HepG2 (cell line): ENCODE data around the gene ATRNL1. TPM values are rescaled to one million over a fixed set of nuclear protein-coding genes. Genes with fewer than 3 reads are reported as not detected.

Experiments used
- FIP1L1 ChIP-seq: fragments of 200-400 bp; formaldehyde crosslinking; IDR thresholded peaks from 2 replicates; pipeline ENCODE4 v1.6.1; 2018; ENCODE audit warnings: low read depth, mild to moderate bottlenecking, low read length, moderate library complexity, borderline replicate concordance; ENCODE audit not compliant: insufficient read depth
- IRF2 ChIP-seq: IDR thresholded peaks from 2 replicates; pipeline ENCODE4 v1.6.1; 2018; ENCODE audit warnings: missing genetic modification reagents, missing compliant biosample characterization
- MED13 ChIP-seq: sonication (generic); formaldehyde crosslinking; IDR thresholded peaks from 2 replicates; pipeline ENCODE4 v1.5.0; 2020; ENCODE audit warnings: missing genetic modification reagents
- SIX4 ChIP-seq: sonication (generic); formaldehyde crosslinking; IDR thresholded peaks from 2 replicates; pipeline ENCODE4 v1.4.0; 2020; ENCODE audit warnings: missing genetic modification reagents
- ZNF468 ChIP-seq: sonication (generic); formaldehyde crosslinking; IDR thresholded peaks from 2 replicates; pipeline ENCODE4 v1.8.0; 2022; ENCODE audit warnings: mild to moderate bottlenecking, moderate library complexity, missing genetic modification reagents
- ZNF678 ChIP-seq: sonication (generic); formaldehyde crosslinking; IDR thresholded peaks from 2 replicates; pipeline ENCODE4 v1.4.0; 2020; ENCODE audit warnings: mild to moderate bottlenecking, missing genetic modification reagents
- polyA plus RNA-seq, 8 experiments: library from polyadenylated mRNA; depleted of rRNA in 3 of 8; stranded (reverse) in 7 of 8; unstranded in 1 of 8; fragments of >200 nt; fragmentation: Illumina TruSeq in 4 of 8; extraction: Trizol in 4 of 8; gene quantifications; 2 replicates each; pipeline versions ENCODE4 v1.2.1 to v1.2.3, GENCODE V29; 2011 to 2016; ENCODE audit warnings: low read depth in 4 of 8, missing spikeins in 1 of 8, mixed read lengths in 1 of 8; ENCODE audit not compliant: insufficient read depth in 1 of 8
- total RNA-seq, 5 experiments: library from RNA; depleted of rRNA; stranded (reverse); fragments of >200 nt; fragmentation: Illumina TruSeq; extraction: Trizol; gene quantifications; 2 replicates each; pipeline ENCODE4 v1.2.3, GENCODE V29; 2016; ENCODE audit warnings: low read depth in 1 of 5
- TF ChIP-seq, protein P1 (sequence below): sonication (generic); formaldehyde crosslinking; IDR thresholded peaks from 2 replicates; pipeline ENCODE4 v1.8.0; 2022; ENCODE audit warnings: mild to moderate bottlenecking, missing genetic modification reagents, moderate library complexity
- TF ChIP-seq, protein P2 (sequence below): sonication (generic); formaldehyde crosslinking; IDR thresholded peaks from 2 replicates; pipeline ENCODE4 v1.4.0; 2020; ENCODE audit warnings: missing genetic modification reagents, borderline replicate concordance
- TF ChIP-seq, protein P3 (sequence below): sonication (generic); formaldehyde crosslinking; IDR thresholded peaks from 2 replicates; pipeline ENCODE4 v1.5.0; 2020; ENCODE audit warnings: mild to moderate bottlenecking, missing genetic modification reagents

ATRNL1 gene
- total and polyA plus RNA-seq, 2 of the 13 experiments (the other 11 are each of a cell fraction or from before 2014, with no cell fraction given): 0.04 TPM; not detected in 1

- TF ChIP-seq, protein P1, sequence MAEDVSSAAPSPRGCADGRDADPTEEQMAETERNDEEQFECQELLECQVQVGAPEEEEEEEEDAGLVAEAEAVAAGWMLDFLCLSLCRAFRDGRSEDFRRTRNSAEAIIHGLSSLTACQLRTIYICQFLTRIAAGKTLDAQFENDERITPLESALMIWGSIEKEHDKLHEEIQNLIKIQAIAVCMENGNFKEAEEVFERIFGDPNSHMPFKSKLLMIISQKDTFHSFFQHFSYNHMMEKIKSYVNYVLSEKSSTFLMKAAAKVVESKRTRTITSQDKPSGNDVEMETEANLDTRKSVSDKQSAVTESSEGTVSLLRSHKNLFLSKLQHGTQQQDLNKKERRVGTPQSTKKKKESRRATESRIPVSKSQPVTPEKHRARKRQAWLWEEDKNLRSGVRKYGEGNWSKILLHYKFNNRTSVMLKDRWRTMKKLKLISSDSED: no peak
- TF ChIP-seq, protein P2, sequence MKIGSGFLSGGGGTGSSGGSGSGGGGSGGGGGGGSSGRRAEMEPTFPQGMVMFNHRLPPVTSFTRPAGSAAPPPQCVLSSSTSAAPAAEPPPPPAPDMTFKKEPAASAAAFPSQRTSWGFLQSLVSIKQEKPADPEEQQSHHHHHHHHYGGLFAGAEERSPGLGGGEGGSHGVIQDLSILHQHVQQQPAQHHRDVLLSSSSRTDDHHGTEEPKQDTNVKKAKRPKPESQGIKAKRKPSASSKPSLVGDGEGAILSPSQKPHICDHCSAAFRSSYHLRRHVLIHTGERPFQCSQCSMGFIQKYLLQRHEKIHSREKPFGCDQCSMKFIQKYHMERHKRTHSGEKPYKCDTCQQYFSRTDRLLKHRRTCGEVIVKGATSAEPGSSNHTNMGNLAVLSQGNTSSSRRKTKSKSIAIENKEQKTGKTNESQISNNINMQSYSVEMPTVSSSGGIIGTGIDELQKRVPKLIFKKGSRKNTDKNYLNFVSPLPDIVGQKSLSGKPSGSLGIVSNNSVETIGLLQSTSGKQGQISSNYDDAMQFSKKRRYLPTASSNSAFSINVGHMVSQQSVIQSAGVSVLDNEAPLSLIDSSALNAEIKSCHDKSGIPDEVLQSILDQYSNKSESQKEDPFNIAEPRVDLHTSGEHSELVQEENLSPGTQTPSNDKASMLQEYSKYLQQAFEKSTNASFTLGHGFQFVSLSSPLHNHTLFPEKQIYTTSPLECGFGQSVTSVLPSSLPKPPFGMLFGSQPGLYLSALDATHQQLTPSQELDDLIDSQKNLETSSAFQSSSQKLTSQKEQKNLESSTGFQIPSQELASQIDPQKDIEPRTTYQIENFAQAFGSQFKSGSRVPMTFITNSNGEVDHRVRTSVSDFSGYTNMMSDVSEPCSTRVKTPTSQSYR (CRISPR knock-in tag): no peak
- TF ChIP-seq FIP1L1 (no peak), MED13 (CRISPR knock-in tag) (no peak), ZNF468 (CRISPR knock-in tag) (no peak), IRF2 (no peak), ZNF678 (CRISPR knock-in tag) (no peak), SIX4 (CRISPR knock-in tag) (no peak)
- TF ChIP-seq, protein P3, sequence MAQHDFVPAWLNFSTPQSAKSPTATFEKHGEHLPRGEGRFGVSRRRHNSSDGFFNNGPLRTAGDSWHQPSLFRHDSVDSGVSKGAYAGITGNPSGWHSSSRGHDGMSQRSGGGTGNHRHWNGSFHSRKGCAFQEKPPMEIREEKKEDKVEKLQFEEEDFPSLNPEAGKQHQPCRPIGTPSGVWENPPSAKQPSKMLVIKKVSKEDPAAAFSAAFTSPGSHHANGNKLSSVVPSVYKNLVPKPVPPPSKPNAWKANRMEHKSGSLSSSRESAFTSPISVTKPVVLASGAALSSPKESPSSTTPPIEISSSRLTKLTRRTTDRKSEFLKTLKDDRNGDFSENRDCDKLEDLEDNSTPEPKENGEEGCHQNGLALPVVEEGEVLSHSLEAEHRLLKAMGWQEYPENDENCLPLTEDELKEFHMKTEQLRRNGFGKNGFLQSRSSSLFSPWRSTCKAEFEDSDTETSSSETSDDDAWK: no peak
Measured at GRCh38 chr10:115909037-115909436, 815.9 kb downstream of the ATRNL1 start (continued).
